Measurements from ENCODE around the gene MMD2.

The MMD2 gene

GRCh38 chr7:4861227-4861626, 97.8 kb downstream of the MMD2 start:
- Histone ChIP-seq H3K9me3 (ENCODE audit: control insufficient read depth, low read length) (no peaks in the 10 kb centered on the region), H3K4me1 (ENCODE audit: control insufficient read depth, insufficient read depth, low read length) (no peaks in the 10 kb centered on the region), H3K9ac (ENCODE audit: low read length) (no peak overlapping the region), H3K4me3 (ENCODE audit: low read length) (no peak overlapping the region), H3K36me3 (ENCODE audit: control insufficient read depth, insufficient read depth, low read length, severe bottlenecking) (no peaks in the 10 kb centered on the region), H3K27me3 (replicated peaks; ENCODE audit: control insufficient read depth, insufficient read depth, low read length) (peaks cover 5% of the 10 kb centered on the region)
- no peak for DNase-seq (ENCODE audit: low read depth)

GRCh38 chr7:4857189-4857588, 101.8 kb downstream of the MMD2 start:
- Histone ChIP-seq H3K36me3 (ENCODE audit: control insufficient read depth, insufficient read depth, low read length, severe bottlenecking) (no peaks in the 10 kb centered on the region), H3K9me3 (ENCODE audit: control insufficient read depth, low read length) (peaks cover under 1% of the 10 kb centered on the region), H3K9ac (ENCODE audit: low read length) (no peak overlapping the region), H3K27me3 (replicated peaks; ENCODE audit: control insufficient read depth, insufficient read depth, low read length) (peaks cover 5% of the 10 kb centered on the region), H3K4me3 (ENCODE audit: low read length) (no peak overlapping the region), H3K4me1 (ENCODE audit: control insufficient read depth, insufficient read depth, low read length) (no peaks in the 10 kb centered on the region)
- no peak for DNase-seq (ENCODE audit: low read depth)

GRCh38 chr7:4856336-4857057, 102.5 kb downstream of the MMD2 start:
- Histone ChIP-seq H3K9ac (ENCODE audit: low read length) (no peak overlapping the region), H3K36me3 (ENCODE audit: control insufficient read depth, insufficient read depth, low read length, severe bottlenecking) (no peaks in the 10 kb centered on the region), H3K9me3 (ENCODE audit: control insufficient read depth, low read length) (peaks cover 6% of the 10 kb centered on the region), H3K27me3 (replicated peaks; ENCODE audit: control insufficient read depth, insufficient read depth, low read length) (peaks cover 5% of the 10 kb centered on the region), H3K4me3 (ENCODE audit: low read length) (no peak overlapping the region), H3K4me1 (ENCODE audit: control insufficient read depth, insufficient read depth, low read length) (no peaks in the 10 kb centered on the region)
- no peak for DNase-seq (ENCODE audit: low read depth)

All from adipocyte (in vitro differentiated cells).